ENCODE results near the gene RBM6.

DNA sequence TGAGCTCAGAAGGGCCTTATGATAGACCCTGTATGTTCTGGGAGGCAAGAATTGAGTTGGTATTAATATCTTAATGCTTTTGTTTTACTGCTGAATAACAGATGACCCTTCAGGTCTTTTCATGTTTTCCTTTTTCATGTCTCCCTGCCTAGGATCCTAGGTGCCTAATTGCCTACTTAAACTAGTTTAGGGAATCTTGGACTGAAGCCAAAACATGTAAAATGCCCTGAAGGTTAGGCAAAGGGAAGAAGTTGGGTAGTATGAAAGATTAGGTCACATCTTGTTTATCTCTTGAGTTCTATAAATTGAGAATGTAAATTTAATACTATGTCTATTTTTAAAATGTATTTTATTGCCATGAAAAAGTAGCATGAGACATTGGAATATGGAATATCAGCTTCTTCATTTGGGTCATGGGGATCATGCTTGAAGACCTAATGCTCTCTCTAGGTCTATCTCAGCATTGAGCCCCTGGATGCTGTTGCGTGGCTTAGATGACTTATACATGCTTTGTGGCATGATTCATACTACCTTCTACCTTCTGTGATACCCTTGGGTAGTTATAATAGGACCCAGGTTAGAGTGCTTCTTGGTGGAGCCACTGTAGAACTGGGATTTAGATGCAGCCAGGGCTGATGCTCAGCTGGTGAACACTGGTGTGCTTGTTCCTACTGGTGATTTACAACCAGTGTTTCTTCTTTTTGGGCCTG lies 26.4 kb downstream of the RBM6 start:
- TF ChIP-seq, protein P1, sequence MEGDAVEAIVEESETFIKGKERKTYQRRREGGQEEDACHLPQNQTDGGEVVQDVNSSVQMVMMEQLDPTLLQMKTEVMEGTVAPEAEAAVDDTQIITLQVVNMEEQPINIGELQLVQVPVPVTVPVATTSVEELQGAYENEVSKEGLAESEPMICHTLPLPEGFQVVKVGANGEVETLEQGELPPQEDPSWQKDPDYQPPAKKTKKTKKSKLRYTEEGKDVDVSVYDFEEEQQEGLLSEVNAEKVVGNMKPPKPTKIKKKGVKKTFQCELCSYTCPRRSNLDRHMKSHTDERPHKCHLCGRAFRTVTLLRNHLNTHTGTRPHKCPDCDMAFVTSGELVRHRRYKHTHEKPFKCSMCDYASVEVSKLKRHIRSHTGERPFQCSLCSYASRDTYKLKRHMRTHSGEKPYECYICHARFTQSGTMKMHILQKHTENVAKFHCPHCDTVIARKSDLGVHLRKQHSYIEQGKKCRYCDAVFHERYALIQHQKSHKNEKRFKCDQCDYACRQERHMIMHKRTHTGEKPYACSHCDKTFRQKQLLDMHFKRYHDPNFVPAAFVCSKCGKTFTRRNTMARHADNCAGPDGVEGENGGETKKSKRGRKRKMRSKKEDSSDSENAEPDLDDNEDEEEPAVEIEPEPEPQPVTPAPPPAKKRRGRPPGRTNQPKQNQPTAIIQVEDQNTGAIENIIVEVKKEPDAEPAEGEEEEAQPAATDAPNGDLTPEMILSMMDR (IDR thresholded peaks at IDR 0.05), result no peak
- TF ChIP-seq EP300 (IDR thresholded peaks at IDR 0.05; ENCODE audit: low read depth) (no peak), POLR2A (IDR thresholded peaks at IDR 0.05) (no peak)
